ENCODE data around the gene B4GALNT4.

- TF ChIP-seq, protein P1, sequence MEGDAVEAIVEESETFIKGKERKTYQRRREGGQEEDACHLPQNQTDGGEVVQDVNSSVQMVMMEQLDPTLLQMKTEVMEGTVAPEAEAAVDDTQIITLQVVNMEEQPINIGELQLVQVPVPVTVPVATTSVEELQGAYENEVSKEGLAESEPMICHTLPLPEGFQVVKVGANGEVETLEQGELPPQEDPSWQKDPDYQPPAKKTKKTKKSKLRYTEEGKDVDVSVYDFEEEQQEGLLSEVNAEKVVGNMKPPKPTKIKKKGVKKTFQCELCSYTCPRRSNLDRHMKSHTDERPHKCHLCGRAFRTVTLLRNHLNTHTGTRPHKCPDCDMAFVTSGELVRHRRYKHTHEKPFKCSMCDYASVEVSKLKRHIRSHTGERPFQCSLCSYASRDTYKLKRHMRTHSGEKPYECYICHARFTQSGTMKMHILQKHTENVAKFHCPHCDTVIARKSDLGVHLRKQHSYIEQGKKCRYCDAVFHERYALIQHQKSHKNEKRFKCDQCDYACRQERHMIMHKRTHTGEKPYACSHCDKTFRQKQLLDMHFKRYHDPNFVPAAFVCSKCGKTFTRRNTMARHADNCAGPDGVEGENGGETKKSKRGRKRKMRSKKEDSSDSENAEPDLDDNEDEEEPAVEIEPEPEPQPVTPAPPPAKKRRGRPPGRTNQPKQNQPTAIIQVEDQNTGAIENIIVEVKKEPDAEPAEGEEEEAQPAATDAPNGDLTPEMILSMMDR (IDR thresholded peaks at IDR 0.05; ENCODE audit: low read length) = no peak
- no peak for TF ChIP-seq EZH2 (optimal IDR thresholded peaks at IDR 0.05; ENCODE audit: low read depth, low read length)
These were observed 41.7 kb upstream of the B4GALNT4 start for GRCh38 chr11:327581-327923.
